Spleen (tissue), 7 donors: ENCODE results near the gene LOXL3.

Source experiments
- POLR2A ChIP-seq, 3 donors: fragments of 450-650 bp; IDR thresholded peaks; one replicate each; pipeline ENCODE4 v1.5.1; 2017; ENCODE audit warnings: antibody characterized with exemption in 3 of 3, mild to moderate bottlenecking in 1 of 3
- POLR2AphosphoS5 ChIP-seq, 3 donors: sonication (generic); formaldehyde crosslinking; IDR thresholded peaks; one replicate each; pipeline ENCODE4 v1.5.1; 2017; ENCODE audit warnings: antibody characterized with exemption in 3 of 3
- TF ChIP-seq, protein P1 (sequence below), 11 experiments: fragments of 200-600 bp in 7 of 11; fragments of 450-650 bp in 4 of 11; sonication (generic) in 4 of 11; IDR thresholded peaks in 8 of 11; conservative IDR thresholded peaks in 3 of 11; 1 replicate in 7 of 11; 2 replicates in 4 of 11; pipeline versions ENCODE4 v1.4.0 to v1.8.0; 2016 to 2021; ENCODE audit warnings: antibody characterized with exemption in 11 of 11, inconsistent platforms in 4 of 11, mild to moderate bottlenecking in 1 of 11
- donor health status: DM: no; HTN: no; CAD: no; lungs with moderate emphysema.
- donor health status: DM: no; HTN: no; CAD: no.
- donor health status: DM: no; HTN: no; CAD: no.

- TF ChIP-seq POLR2A (IDR thresholded peaks at IDR 0.05) (no peak), POLR2AphosphoS5 (IDR thresholded peaks at IDR 0.05) (no peak)
- TF ChIP-seq, protein P1, sequence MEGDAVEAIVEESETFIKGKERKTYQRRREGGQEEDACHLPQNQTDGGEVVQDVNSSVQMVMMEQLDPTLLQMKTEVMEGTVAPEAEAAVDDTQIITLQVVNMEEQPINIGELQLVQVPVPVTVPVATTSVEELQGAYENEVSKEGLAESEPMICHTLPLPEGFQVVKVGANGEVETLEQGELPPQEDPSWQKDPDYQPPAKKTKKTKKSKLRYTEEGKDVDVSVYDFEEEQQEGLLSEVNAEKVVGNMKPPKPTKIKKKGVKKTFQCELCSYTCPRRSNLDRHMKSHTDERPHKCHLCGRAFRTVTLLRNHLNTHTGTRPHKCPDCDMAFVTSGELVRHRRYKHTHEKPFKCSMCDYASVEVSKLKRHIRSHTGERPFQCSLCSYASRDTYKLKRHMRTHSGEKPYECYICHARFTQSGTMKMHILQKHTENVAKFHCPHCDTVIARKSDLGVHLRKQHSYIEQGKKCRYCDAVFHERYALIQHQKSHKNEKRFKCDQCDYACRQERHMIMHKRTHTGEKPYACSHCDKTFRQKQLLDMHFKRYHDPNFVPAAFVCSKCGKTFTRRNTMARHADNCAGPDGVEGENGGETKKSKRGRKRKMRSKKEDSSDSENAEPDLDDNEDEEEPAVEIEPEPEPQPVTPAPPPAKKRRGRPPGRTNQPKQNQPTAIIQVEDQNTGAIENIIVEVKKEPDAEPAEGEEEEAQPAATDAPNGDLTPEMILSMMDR (IDR thresholded peaks at IDR 0.05 in 8 of 11, conservative IDR thresholded peaks at IDR 0.05 in 3 of 11), result no peak
Observed at GRCh38 chr2:74571058-74571457, 17.3 kb upstream of the LOXL3 start.
